A673 (cell line): ENCODE data around the gene MPO. TPM values are rescaled to one million over a fixed set of nuclear protein-coding genes. Genes with fewer than 3 reads are reported as not detected.

Experiments
- BruUV-seq: library from RNA; stranded (reverse); fragments of 400-500 nt; replicated peaks from 2 replicates; lab custom pipeline; 2021; lab: Mats Ljungman, UMichigan
- CTCF ChIA-PET: fragments of 300-600 bp; sonication (Branson Sonifier 250); formaldehyde crosslinking; loops from one replicate; lab custom pipeline; 2022; ENCODE audit warnings: antibody characterized with exemption; lab: Charles Lee
- POLR2A ChIA-PET: fragments of 300-600 bp; sonication (Branson Sonifier 250); formaldehyde crosslinking; loops from one replicate; lab custom pipeline; 2022; ENCODE audit warnings: antibody characterized with exemption; ENCODE audit not compliant: low non-redundant PET; lab: Charles Lee
- DNase-seq: peaks from one replicate; pipeline ENCODE4 v3.0.0-alpha.2; 2015; ENCODE audit warnings: low spot score
- H3K27ac ChIP-seq: fragments of 200-600 bp; sonication (generic); 2 replicates; pipeline ENCODE4 v1.5.1; 2016; ENCODE audit warnings: mixed run types, low read depth, mild to moderate bottlenecking, mixed read lengths, antibody characterized with exemption, low read length; ENCODE audit not compliant: poor library complexity, severe bottlenecking
- H3K27me3 ChIP-seq: fragments of 200-600 bp; sonication (generic); replicated peaks from 2 replicates; pipeline ENCODE4 v1.6.1; 2017; ENCODE audit warnings: mixed run types, low read depth, mild to moderate bottlenecking, mixed read lengths, antibody characterized with exemption, low read length; ENCODE audit not compliant: insufficient read depth, poor library complexity
- H3K36me3 ChIP-seq: fragments of 200-600 bp; sonication (generic); 2 replicates; pipeline ENCODE4 v1.6.1; 2016; ENCODE audit warnings: mixed run types, mild to moderate bottlenecking, mixed read lengths, antibody characterized with exemption, low read length; ENCODE audit not compliant: insufficient read depth, poor library complexity, severe bottlenecking
- H3K4me1 ChIP-seq: fragments of 200-600 bp; sonication (generic); 2 replicates; pipeline ENCODE4 v1.6.1; 2017; ENCODE audit warnings: mixed run types, mild to moderate bottlenecking, mixed read lengths, antibody characterized with exemption, low read length; ENCODE audit not compliant: insufficient read depth, poor library complexity, severe bottlenecking
- H3K4me3 ChIP-seq: fragments of 200-600 bp; sonication (generic); 2 replicates; pipeline ENCODE4 v1.5.1; 2016; ENCODE audit warnings: low read depth, mixed run types, mild to moderate bottlenecking, mixed read lengths, low read length; ENCODE audit not compliant: poor library complexity, severe bottlenecking
- H3K9me3 ChIP-seq: fragments of 200-600 bp; sonication (generic); 2 replicates; pipeline ENCODE4 v1.6.1; 2016; ENCODE audit warnings: mixed run types, low read depth, mild to moderate bottlenecking, mixed read lengths, antibody characterized with exemption, low read length; ENCODE audit not compliant: poor library complexity, severe bottlenecking
- CTCF ChIP-seq: fragments of 300-800, 200-600 bp; sonication (generic); conservative IDR thresholded peaks from 2 replicates; pipeline ENCODE4 v1.5.1; 2017; ENCODE audit warnings: low read depth, mild to moderate bottlenecking, antibody characterized with exemption, low read length, moderate library complexity, mixed read lengths
- EZH2 ChIP-seq: fragments of 200-600 bp; sonication (generic); IDR thresholded peaks from 2 replicates; pipeline ENCODE4 v1.6.1; 2017; ENCODE audit warnings: borderline replicate concordance, low read depth, mild to moderate bottlenecking, mixed read lengths, antibody characterized with exemption, low read length; ENCODE audit not compliant: poor library complexity, severe bottlenecking
- intact Hi-C: fragments of 100-400 bp; cut with micrococcal nuclease; formaldehyde crosslinking; loops from one replicate; pipeline ENCODE4 v1.10.0; 2022; ENCODE audit not compliant: unreplicated experiment
- total RNA-seq: library from RNA; stranded (reverse); gene quantifications from 2 replicates; pipeline ENCODE4 v1.2.3, GENCODE V29; 2021

Gene MPO
- total RNA-seq, 1 experiment from 2014 or later: not detected

DNA sequence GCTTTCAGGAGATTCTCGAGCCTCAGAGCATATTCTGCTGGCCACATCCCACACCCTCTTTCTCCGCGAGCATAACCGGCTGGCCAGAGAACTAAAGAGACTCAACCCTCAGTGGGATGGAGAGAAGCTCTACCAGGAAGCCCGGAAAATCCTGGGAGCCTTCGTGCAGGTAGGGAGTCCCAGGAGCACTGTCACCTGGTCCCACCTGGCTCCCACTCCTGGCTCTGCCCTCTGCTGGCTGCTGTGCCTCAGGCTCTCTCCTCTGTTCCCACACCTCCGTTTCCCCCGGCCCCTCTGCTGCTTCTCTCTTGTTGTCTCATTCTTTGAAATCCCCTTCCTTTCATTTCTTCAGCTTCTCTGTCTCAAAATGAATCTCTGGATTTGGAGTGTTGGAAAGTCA is 25.9 kb downstream of the MPO start:
- H3K4me1 ChIP-seq: no peaks in the 10 kb centered on the region
- ChIA-PET CTCF (no interaction called here), POLR2A (no interaction called here)
- no peak overlapping the region for H3K27ac ChIP-seq
- BruUV-seq: no TSS peak
- TF ChIP-seq EZH2 (no peak), CTCF (no peak)
- H3K36me3 ChIP-seq: no peaks in the 10 kb centered on the region
- intact Hi-C loops: no loop called here
- no peak for DNase-seq
- H3K9me3 ChIP-seq: no peaks in the 10 kb centered on the region
- no peak overlapping the region for H3K4me3 ChIP-seq
- peaks cover 54% of the 10 kb centered on the region for H3K27me3 ChIP-seq

DNA sequence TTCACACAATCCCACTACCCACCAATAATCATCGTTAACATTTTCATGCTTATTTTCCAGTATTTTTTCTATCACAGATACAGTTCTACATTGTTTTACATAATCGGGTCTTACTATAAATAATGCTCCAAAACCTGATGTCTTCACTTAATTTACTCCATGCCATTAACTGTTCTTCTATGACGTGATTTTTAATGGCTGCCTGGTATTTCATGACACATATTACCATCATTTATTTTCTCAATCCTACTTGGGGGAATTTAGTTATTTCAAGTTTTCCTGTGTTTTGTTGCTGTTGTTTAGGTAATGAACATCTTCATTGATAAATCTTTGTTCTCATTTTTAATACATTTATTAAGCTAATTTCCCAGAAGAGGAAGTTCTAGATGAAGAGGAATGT is 27.7 kb downstream of the MPO start:
- H3K27ac ChIP-seq: no peak overlapping the region
- intact Hi-C loops: no loop called here
- ChIA-PET POLR2A (no interaction called here), CTCF (no interaction called here)
- no peaks in the 10 kb centered on the region for H3K9me3 ChIP-seq
- DNase-seq: no peak
- BruUV-seq: no TSS peak
- peaks cover 8% of the 10 kb centered on the region for H3K4me1 ChIP-seq
- no peak for TF ChIP-seq EZH2
- TF ChIP-seq CTCF: no peak
- H3K27me3 ChIP-seq: peaks cover 37% of the 10 kb centered on the region
- no peaks in the 10 kb centered on the region for H3K36me3 ChIP-seq
- H3K4me3 ChIP-seq: no peak overlapping the region

DNA sequence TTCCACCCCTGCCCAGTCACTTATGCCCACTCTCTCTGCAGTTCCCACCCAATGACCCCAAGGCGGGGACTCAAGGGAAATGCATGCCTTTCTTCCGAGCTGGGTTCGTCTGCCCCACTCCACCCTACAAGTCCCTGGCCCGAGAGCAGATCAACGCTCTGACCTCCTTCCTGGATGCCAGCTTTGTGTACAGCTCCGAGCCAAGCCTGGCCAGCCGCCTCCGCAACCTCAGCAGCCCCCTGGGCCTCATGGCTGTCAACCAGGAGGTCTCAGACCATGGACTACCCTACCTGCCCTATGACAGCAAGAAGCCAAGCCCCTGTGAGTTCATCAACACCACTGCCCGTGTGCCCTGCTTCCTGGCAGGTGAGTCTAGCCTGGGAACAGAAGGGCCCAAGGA is 28.6 kb downstream of the MPO start:
- no peaks in the 10 kb centered on the region for H3K9me3 ChIP-seq
- DNase-seq: no peak
- no TSS peak for BruUV-seq
- no peak overlapping the region for H3K4me3 ChIP-seq
- H3K36me3 ChIP-seq: no peaks in the 10 kb centered on the region
- TF ChIP-seq CTCF: no peak
- no peak for TF ChIP-seq EZH2
- POLR2A ChIA-PET: no interaction called here
- H3K4me1 ChIP-seq: peaks cover 8% of the 10 kb centered on the region
- H3K27me3 ChIP-seq: peaks cover 29% of the 10 kb centered on the region
- CTCF ChIA-PET: no interaction called here
- H3K27ac ChIP-seq: no peak overlapping the region
- intact Hi-C loops: no loop called here
